Right renal cortex interstitium (tissue), 3 donors: ENCODE measurements around the gene NFKBIA. TPM values are rescaled to one million over a fixed set of nuclear protein-coding genes. Genes with fewer than 3 reads are reported as not detected.
A peak's percentile ranks its signal among the peaks of the same experiment; 100 is the strongest.
"Not testable (repeated sequence)": the region's sequence is repeated elsewhere in the genome, so short reads cannot be mapped to it uniquely, and the experiment has no call there.

ENCODE experiments used
- DNase-seq, 3 donors: peaks; one replicate each; pipeline ENCODE4 v3.0.0-alpha.2; 2013; ENCODE audit warnings: low read depth in 3 of 3, low spot score in 2 of 3
- polyA plus RNA-seq, 3 donors: library from polyadenylated mRNA; unstranded; fragments of 120-200 nt; gene quantifications; one replicate each; pipeline ENCODE4 v1.2.1, GENCODE V29; 2013; ENCODE audit not compliant: insufficient read length in 3 of 3

The NFKBIA gene
- polyA plus RNA-seq, 3 donors = 59.1 to 64.4 (median 60.6) TPM

GRCh38 chr14:35369701-35370191, 34.8 kb downstream of the NFKBIA start:
- DNase-seq = peak in 1 of 3 donors; percentile 45

DNA sequence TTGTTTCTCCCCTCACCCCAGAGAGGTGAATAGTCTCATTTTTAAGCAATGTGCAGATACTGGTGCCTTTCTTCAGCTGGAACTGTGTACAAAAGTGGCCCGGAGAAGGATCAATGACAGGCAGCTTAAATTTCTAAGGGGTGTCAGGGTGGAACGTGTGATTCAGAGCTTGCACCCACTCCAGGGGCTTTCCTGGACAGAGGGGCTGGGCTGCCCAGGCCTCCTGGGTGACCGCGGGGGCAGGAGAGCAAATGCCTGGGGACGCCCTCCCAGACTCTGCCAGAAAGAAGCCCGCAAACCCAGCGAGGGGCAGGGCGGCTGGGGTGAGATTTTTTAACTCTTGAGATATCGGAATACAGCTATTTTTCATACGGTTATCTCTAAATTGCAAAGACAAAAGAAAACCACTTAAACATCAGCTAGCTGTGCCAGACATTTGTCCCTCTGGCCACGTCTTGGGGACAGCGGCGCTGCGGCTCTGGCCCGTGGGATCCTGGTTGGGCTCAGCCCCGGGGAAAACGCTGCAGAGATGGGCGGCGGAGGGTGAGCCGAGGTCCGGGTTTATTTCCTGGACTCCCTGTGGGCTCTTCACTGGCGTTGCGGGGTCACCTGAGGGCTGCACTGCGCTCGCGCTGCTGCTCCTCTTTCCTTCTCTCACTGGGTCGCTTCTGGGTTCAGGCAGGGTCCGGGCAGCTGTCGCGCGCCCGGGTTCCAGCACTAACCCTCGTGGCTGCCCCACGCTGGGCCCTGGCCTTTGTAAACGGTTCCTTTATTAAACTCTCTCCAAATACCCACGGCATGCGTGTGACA, 35.8 kb downstream of the NFKBIA start:
- no peak for DNase-seq

DNA sequence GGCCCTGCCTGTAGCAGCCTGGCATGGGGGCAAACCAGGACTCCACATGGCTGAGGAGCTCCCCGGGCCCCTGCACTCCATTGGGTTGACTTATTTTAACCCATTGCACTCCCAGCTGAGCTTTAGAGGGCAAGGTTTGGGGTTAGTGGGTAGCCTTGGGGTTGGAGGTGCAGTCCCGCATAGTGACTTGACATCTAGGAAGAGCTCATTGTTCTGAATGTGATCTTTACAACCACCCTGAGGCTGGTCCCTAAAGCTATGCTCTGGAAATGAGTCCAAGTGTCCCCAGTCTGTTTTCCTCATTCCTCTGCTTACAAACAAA, 36.4 kb downstream of the NFKBIA start:
- no peak for DNase-seq

- no peak for DNase-seq
Observed at GRCh38 chr14:35367056-35367372, 37.5 kb downstream of the NFKBIA start.

DNA sequence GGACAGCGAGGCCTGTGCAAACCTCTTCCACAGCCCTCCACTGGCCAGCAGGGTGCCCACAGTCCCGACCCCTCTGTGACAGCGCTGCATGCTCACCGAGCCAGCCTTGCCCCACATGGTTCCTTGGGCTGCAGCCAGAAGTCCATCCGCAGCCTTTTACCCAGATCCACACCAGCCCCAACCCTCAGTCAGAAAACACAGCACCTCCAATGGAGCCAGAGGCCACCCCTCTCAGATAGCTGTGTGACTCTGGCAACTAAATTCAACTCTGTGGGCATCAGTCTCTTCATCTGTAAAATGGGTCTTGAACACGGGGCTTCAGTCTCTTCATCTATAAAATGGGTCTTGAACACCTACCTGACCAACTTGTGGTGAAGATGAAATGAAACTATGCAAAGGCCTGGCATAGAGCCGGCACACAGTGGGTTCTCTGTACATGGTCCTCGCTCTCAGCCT, 38.0 kb downstream of the NFKBIA start:
- no peak for DNase-seq

GRCh38 chr14:35366056-35366451, 38.5 kb downstream of the NFKBIA start:
- DNase-seq = no peak

DNA sequence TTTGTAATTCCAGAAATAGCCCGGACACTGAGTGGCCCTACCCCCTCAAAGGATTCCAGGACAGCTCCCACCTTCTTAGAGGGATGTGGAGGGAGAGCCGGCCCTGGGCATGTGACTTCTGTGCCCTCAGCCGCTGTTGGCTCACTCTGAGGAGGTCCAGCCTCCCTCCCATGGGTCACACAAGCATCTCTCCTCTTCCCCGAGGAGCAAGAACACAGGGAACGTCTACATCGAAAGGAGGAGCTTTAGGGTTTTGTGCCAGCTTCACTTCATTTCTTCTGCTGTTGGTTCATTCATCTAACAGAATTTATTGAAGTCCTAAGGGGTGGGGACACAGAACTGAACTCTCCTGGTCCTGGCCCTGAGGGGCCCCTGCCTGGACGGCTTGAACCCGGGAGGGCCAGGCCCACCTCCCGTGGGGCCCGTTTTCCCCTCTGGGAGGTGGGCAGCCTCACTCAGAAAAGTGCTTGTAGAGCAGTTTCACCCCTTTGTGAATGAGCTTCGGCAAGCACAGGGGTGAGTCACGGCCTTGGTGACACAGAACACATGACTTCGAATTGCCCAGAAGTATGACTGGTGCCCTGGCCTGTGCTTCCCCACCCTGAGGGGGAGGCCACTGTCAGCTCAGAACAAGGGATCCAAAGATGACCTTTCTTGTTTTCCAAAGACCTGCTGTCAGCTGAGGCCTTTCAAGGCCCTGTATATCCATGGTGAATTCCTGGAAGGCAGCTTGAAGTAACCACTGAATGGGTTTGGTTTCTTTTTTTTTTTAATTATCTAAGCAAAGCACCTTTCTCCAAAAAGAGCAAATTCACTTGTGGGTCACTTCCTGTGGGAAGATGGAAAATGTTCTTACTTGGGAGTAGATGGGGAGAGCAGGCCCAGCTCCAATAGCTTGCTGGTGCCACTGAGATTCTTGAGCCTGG, 39.2 kb downstream of the NFKBIA start:
- no peak for DNase-seq

GRCh38 chr14:35362911-35363374, 41.6 kb downstream of the NFKBIA start:
- no peak for DNase-seq

GRCh38 chr14:35362450-35362849, 42.1 kb downstream of the NFKBIA start:
- no peak for DNase-seq

DNA sequence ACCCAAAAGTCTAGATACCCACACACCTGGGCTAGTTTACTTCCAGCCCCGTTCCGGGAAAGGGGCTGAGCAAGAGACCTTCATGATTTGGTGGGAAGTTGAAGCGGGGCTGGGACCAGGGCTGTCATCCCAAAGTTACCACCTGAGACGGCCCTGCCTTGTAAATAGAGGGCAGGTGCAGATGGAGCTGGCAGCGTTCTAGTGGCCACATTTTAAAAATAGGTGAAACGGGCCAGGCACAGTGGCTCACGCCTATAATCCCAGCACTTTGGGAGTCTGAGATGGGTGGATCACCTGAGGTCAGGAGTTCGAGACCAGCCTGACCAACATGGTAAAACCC, 43.4 kb downstream of the NFKBIA start:
- DNase-seq = no peak

DNA sequence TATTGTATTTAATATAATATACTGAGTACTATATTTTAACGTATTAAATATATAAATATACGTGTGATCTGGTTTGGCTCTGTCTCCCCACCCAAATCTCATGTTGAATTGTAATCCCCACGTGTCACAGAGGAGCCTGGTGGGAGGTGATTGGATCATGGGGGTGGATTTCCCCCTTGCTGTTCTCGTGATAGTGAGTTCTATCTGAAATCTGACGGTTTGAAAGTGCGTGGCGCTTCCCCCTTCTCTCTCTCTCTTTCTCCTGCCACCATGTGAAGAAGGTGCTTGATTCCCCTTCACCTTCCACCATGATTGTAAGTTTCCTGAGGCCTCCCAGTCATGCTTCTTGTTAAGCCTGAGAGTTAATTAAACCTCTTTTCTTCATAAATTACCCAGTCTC, 44.9 kb downstream of the NFKBIA start:
- DNase-seq = not testable (repeated sequence)

DNA sequence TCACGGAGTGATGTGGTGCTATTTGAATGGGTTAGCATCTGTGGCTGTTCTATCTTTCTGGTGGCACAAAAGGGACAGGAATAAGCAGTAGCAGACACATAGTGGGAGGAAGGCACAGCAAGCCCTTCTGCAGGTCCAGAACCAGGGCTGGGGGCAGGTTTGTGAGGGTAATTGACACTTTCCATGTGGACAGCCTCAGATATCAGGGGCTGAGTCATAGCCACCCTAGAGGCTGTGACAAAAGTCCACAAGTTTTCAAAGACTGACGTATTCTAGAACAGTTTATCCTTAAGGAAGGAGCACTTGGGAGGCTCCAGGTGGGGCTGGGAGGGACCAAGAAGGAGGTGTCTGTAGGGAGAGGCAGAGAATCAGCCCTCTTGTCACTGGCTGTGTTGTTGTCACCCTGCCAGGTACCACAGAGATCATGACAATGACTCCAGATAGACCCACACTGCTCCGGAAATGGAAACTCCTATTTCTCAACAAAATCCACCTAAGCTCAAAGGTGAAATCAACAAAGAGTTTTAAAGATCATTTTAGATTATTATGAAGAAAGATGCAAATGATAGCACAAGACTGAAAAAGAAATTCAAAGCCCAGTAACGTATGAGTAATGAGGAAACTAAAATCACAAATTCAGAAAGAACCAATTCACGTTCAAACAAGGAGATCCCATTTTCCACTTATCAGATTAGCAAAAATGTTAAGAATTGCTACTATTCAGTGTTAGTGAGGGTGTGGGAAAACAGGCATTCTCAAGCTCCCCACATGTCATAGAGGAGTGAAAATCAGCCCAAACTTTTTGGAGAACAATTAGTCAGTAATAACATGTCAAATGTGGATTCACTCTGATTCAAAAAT, 48.3 kb downstream of the NFKBIA start:
- DNase-seq = no peak

DNA sequence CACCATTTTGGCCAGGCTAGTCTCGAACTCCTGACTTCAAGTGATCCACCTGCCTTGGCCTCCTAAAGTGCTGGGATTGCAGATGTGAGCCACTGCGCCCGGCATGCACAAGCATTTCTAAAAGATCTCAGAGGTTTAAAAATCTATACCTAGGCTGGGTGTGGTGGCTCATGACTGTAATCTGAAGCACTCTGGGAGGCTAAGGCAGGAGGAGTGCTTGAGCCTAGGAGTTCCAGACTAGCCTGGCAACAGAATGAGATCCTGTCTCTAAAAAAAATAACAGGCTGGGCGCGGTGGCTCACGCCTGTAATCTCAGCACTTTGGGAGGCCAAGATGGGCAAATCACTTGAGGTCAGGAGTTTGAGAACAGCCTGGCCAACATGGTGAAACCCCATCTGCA, 49.3 kb downstream of the NFKBIA start:
- DNase-seq = not testable (repeated sequence)

DNA sequence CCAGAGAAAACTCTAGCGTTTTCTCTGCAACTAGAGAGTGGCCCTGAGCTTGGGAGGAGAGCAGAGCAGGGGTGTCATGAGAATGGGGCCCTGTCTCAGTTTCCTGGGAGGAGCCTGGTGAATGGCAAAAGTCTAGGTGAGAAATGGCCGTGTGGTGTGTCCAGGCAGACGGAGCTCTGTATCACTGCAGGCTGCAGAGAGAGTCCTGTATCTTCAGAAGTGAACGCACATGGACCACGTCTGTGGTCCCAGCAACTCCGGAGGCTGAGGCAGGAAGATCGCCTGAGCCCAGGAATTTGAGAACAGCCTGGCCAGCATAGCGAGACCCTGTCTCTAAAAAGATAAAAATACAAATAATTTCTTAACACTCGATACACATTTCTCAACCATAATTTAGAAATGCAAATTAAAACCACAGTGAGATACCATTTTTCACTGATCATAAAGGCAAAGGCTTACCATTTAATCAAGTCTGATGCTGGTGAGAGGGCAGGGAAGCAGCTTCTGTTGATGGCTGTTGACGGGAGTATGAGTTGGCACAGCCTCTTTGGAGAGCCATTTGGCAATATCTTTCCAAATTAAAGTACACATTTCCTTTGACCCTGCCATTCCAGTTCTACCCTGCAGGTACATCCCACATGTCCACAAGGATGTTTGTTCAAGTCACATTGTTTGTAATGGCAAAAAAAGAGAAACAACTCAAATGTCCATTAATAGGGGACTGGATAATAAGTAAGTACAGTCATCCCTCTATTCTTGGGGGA, 51.0 kb downstream of the NFKBIA start:
- no peak for DNase-seq

GRCh38 chr14:35352274-35353233, 52.0 kb downstream of the NFKBIA start:
- peak in 1 of 3 donors; percentile 49 for DNase-seq

- DNase-seq = no peak
Observed at GRCh38 chr14:35351897-35352273, 52.7 kb downstream of the NFKBIA start.
